OCI-LY7 (cell line): ENCODE measurements around the gene CDT1.

ENCODE experiments used
- CTCF ChIP-seq: fragments of 200-600 bp; sonication (generic); conservative IDR thresholded peaks from 2 replicates; pipeline ENCODE4 v1.5.1; 2014; ENCODE audit warnings: mild to moderate bottlenecking, antibody characterized with exemption, low read length, moderate library complexity, mixed read lengths
- EZH2phosphoT487 ChIP-seq: fragments of 200-600 bp; sonication (generic); IDR thresholded peaks from 2 replicates; pipeline ENCODE4 v1.6.1; 2018; ENCODE audit warnings: low read depth, borderline replicate concordance, mild to moderate bottlenecking, mixed run types, antibody characterized with exemption, low read length, moderate library complexity, mixed read lengths

- no peak for TF ChIP-seq CTCF
- no peak for TF ChIP-seq EZH2phosphoT487
These were observed 3.0 kb downstream of the CDT1 start for GRCh38 chr16:88806491-88807111.
